Measurements from ENCODE around the gene TSPO2.

GRCh38 chr6:41021832-41022231 lies 20.4 kb upstream of the TSPO2 start:
- TF ChIP-seq EZH2 (IDR thresholded peaks at IDR 0.05), result no peak
- peak; percentile 36 for TF ChIP-seq CTCF (IDR thresholded peaks at IDR 0.05)

All from neural progenitor cell (in vitro differentiated cells).